Epithelial cell of proximal tubule (primary cell): ENCODE measurements around the gene AGPS. TPM values are rescaled to one million over a fixed set of nuclear protein-coding genes. Genes with fewer than 3 reads are reported as not detected.
"Not testable (repeated sequence)": the region's sequence is repeated elsewhere in the genome, so short reads cannot be mapped to it uniquely, and the experiment has no call there.

Experiments
- DNase-seq: peaks from one replicate; pipeline ENCODE4 v3.0.0-alpha.2; 2011; ENCODE audit warnings: low read depth
- H3K4me3 ChIP-seq: 2 replicates; pipeline ENCODE4 v1.5.1; 2011; ENCODE audit warnings: low read depth, mild to moderate bottlenecking, low read length
- total RNA-seq: library from RNA; depleted of rRNA; stranded (reverse); fragments of >200 nt; gene quantifications from 2 replicates; pipeline ENCODE4 v1.2.3, GENCODE V29; 2015
- TF ChIP-seq, protein P1 (sequence below): conservative IDR thresholded peaks from 2 replicates; pipeline ENCODE4 v1.5.1; 2012; ENCODE audit warnings: low read depth, mild to moderate bottlenecking, low read length

The AGPS gene
- total RNA-seq, 1 donor from 2014 or later: 36.8 TPM

DNA sequence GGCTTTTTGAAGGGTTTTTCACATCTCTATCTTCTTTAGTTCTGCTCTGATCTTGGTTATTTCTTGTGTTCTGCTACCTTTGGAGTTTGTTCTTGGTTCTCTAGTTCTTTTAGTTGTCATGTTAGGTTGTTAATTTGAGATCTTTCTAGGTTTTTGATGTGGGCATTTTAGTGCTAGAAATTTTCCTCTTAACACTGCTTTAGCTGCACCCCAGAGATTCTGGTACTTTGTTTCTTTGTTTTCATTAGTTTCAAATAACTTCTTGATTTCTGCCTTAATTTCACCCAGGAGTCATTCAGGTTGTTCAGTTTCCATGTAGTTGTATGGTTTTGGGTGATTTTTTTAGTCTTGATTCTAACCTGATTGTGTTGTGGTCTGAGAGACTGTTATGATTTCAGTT lies 34.7 kb downstream of the AGPS start:
- no peak overlapping the region for H3K4me3 ChIP-seq
- no peak for DNase-seq
- TF ChIP-seq, protein P1, sequence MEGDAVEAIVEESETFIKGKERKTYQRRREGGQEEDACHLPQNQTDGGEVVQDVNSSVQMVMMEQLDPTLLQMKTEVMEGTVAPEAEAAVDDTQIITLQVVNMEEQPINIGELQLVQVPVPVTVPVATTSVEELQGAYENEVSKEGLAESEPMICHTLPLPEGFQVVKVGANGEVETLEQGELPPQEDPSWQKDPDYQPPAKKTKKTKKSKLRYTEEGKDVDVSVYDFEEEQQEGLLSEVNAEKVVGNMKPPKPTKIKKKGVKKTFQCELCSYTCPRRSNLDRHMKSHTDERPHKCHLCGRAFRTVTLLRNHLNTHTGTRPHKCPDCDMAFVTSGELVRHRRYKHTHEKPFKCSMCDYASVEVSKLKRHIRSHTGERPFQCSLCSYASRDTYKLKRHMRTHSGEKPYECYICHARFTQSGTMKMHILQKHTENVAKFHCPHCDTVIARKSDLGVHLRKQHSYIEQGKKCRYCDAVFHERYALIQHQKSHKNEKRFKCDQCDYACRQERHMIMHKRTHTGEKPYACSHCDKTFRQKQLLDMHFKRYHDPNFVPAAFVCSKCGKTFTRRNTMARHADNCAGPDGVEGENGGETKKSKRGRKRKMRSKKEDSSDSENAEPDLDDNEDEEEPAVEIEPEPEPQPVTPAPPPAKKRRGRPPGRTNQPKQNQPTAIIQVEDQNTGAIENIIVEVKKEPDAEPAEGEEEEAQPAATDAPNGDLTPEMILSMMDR: no peak

DNA sequence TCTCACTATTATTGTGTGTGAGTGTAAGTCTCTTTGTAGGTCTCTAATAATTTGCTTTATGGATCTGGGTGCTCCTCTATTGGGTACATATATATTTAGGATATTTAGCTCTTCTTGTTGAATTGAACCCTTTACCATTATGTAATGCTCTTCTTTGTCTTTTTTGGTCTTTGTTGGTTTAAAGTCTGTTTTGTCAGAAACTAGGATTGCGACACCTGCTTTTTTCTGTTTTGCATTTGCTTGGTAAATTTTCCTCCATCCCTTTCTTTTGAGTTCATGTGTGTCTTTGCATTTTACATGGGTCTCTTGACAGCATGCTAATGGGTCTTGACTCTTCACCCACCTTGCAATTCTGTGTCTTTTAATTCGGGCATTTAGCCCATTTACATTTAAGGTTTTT lies 35.4 kb downstream of the AGPS start:
- not testable (repeated sequence) for DNase-seq

GRCh38 chr2:177429688-177430325 lies 37.2 kb downstream of the AGPS start:
- peak; percentile 78 for DNase-seq
- H3K4me3 ChIP-seq: no peak overlapping the region
- TF ChIP-seq, protein P1: no peak

More for the DNA sequence above, 35.4 kb downstream of the AGPS start:
- H3K4me3 ChIP-seq: not testable (repeated sequence)

- DNase-seq: no peak
- no peak overlapping the region for H3K4me3 ChIP-seq
- TF ChIP-seq, protein P1: no peak
Measured at GRCh38 chr2:177430411-177430810, 37.8 kb downstream of the AGPS start.

- not testable (repeated sequence) for DNase-seq
Measured at GRCh38 chr2:177431111-177431725, 38.6 kb downstream of the AGPS start.

DNA sequence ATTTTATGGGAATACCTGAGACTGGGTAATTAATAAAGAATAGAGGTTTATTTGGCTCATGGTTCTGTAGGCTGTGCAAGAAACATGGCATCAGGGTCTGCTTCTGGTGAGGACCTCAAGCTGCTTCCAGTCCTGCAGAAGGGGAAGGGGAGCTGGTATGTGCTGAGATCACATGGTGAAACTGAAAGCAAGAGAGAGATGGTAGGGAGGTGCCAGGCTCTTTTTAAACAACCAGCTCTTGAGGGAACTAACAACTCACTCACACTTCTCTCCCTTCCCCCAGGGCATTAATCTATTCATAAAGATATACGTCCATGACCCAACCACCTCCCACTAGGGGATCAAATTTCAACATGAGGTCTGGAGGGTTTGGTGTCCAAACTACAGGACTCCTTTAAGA lies 40.1 kb downstream of the AGPS start:
- TF ChIP-seq, protein P1: no peak
- no peak for DNase-seq
- no peak overlapping the region for H3K4me3 ChIP-seq

More at GRCh38 chr2:177431111-177431725, 38.6 kb downstream of the AGPS start:
- H3K4me3 ChIP-seq: not testable (repeated sequence)

DNA sequence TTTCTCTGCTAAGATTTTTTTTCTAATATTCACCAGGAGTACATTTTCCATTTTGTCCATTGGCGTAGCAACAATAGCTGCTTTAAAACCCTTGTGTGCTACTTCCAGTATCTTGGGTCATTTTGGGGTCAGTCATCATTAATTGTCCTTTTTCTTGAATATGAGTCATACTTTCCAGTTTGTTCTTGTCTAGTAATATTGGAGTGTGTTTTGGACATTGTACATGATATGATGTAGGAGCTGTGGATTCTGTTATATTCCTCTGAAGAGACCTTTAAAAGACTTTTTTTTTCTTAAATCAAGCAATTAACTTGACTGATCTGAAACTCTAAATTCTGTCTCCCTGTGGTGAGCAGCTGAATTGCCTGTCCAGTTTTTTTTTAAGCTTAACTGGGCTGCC lies 40.8 kb downstream of the AGPS start:
- H3K4me3 ChIP-seq: no peak overlapping the region
- no peak for DNase-seq

More for the DNA sequence above, 40.8 kb downstream of the AGPS start:
- TF ChIP-seq, protein P1: peak; percentile 8
